GM19372 (cell line): ENCODE measurements around the gene CTRB1.
"Not testable (repeated sequence)": the region's sequence is repeated elsewhere in the genome, so short reads cannot be mapped to it uniquely, and the experiment has no call there.

Experiments
- ATAC-seq: cut with Tn5 transposase; IDR thresholded peaks from one replicate; pipeline ENCODE4 v1.9.1; 2021; ENCODE audit warnings: mild to moderate bottlenecking, low read depth, moderate library complexity; ENCODE audit not compliant: unreplicated experiment

Gene CTRB1

GRCh38 chr16:75264999-75265910 is 46.5 kb downstream of the CTRB1 start:
- ATAC-seq = peak; percentile 31

- peak; percentile 68 for ATAC-seq
These were observed 47.3 kb downstream of the CTRB1 start for GRCh38 chr16:75265911-75266701.

GRCh38 chr16:75266738-75267630 is 48.2 kb downstream of the CTRB1 start:
- no peak for ATAC-seq

GRCh38 chr16:75267631-75268264 is 49.0 kb downstream of the CTRB1 start:
- no peak for ATAC-seq

GRCh38 chr16:75269358-75269757 is 50.6 kb downstream of the CTRB1 start:
- ATAC-seq = not testable (repeated sequence)

GRCh38 chr16:75271441-75272096 is 52.8 kb downstream of the CTRB1 start:
- ATAC-seq = no peak

GRCh38 chr16:75272097-75272551 is 53.3 kb downstream of the CTRB1 start:
- ATAC-seq = no peak

GRCh38 chr16:75272629-75273028 is 53.8 kb downstream of the CTRB1 start:
- not testable (repeated sequence) for ATAC-seq

GRCh38 chr16:75273054-75273925 is 54.5 kb downstream of the CTRB1 start:
- ATAC-seq = no peak
